T-cell (primary cell): ENCODE measurements around the gene OR2A2. TPM values are rescaled to one million over a fixed set of nuclear protein-coding genes. Genes with fewer than 3 reads are reported as not detected.

Source experiments
- ATAC-seq, 4 experiments: fragments of 200-7000 bp in 3 of 4; fragments of 150-1000 bp in 1 of 4; cut with Tn5 transposase; replicated peaks in 1 of 4; 1 replicate in 3 of 4; 2 replicates in 1 of 4; pipeline ENCODE4 v1.10.0; 2021; ENCODE audit warnings: moderate library complexity in 3 of 4, mild to moderate bottlenecking in 2 of 4, moderate number of reproducible peaks in 1 of 4
- CTCF ChIA-PET, 2 donors: fragments of 300-600 bp; sonication (Branson Sonifier 250); formaldehyde crosslinking; loops; one replicate each; lab custom pipeline; 2022; ENCODE audit warnings: antibody characterized with exemption in 2 of 2; lab: Charles Lee
- POLR2A ChIA-PET, 2 donors: fragments of 300-600 bp; sonication (Branson Sonifier 250); formaldehyde crosslinking; loops; one replicate each; lab custom pipeline; 2022; ENCODE audit warnings: antibody characterized with exemption in 2 of 2; lab: Charles Lee
- DNase-seq, 35 experiments: peaks; one replicate each; pipeline versions ENCODE4 v3.0.0 to v3.0.0-alpha.2; 2013 to 2023
- H3K27ac ChIP-seq: one replicate; pipeline ENCODE4 v1.5.1; 2013; ENCODE audit warnings: low read length
- H3K27me3 ChIP-seq, 2 experiments: replicated peaks in 1 of 2; 1 replicate in 1 of 2; 2 replicates in 1 of 2; pipeline versions ENCODE4 v1.6.1 to v1.7.0; 2013; ENCODE audit warnings: low read length in 1 of 2, mixed read lengths in 1 of 2; ENCODE audit not compliant: control insufficient read depth in 2 of 2, insufficient read depth in 2 of 2; ENCODE audit errors: extremely low read depth in 1 of 2
- H3K36me3 ChIP-seq, 2 donors: 1 replicate in 1 of 2; 2 replicates in 1 of 2; pipeline versions ENCODE4 v1.6.1 to v1.7.0; 2013; ENCODE audit warnings: low read length in 1 of 2; ENCODE audit not compliant: control insufficient read depth in 2 of 2, insufficient read depth in 1 of 2; ENCODE audit errors: extremely low read depth in 1 of 2
- H3K4me1 ChIP-seq, 2 experiments: 1 replicate in 1 of 2; 2 replicates in 1 of 2; pipeline versions ENCODE4 v1.6.1 to v1.7.0; 2013; ENCODE audit warnings: low read length in 2 of 2, mixed read lengths in 1 of 2; ENCODE audit not compliant: insufficient read depth in 2 of 2, control insufficient read depth in 1 of 2; ENCODE audit errors: extremely low read depth in 1 of 2
- H3K4me3 ChIP-seq, 2 donors: 1 replicate in 1 of 2; 2 replicates in 1 of 2; pipeline versions ENCODE4 v1.5.1 to v1.7.0; 2013; ENCODE audit warnings: mild to moderate bottlenecking in 2 of 2, low read length in 1 of 2, moderate library complexity in 1 of 2; ENCODE audit not compliant: control insufficient read depth in 1 of 2; ENCODE audit errors: extremely low read depth in 1 of 2
- H3K9me3 ChIP-seq: 2 replicates; pipeline ENCODE4 v1.7.0; 2013
- H3K27ac Mint-ChIP-seq, 2 donors: one replicate each; pipeline ENCODE4 v1.8.0; 2020 to 2021; ENCODE audit warnings: mild to moderate bottlenecking in 2 of 2, mixed read lengths in 2 of 2
- H3K27me3 Mint-ChIP-seq, 2 donors: one replicate each; pipeline ENCODE4 v1.8.0; 2021 to 2022; ENCODE audit warnings: mixed read lengths in 2 of 2
- H3K36me3 Mint-ChIP-seq: one replicate; pipeline ENCODE4 v1.8.0; 2021; ENCODE audit warnings: mixed read lengths
- H3K4me1 Mint-ChIP-seq, 3 donors: one replicate each; pipeline ENCODE4 v1.8.0; 2020 to 2022; ENCODE audit warnings: mixed read lengths in 3 of 3, mild to moderate bottlenecking in 1 of 3
- H3K4me3 Mint-ChIP-seq, 3 donors: one replicate each; pipeline ENCODE4 v1.8.0; 2020 to 2022; ENCODE audit warnings: mild to moderate bottlenecking in 3 of 3, mixed read lengths in 3 of 3, moderate library complexity in 3 of 3
- H3K9me3 Mint-ChIP-seq, 3 donors: one replicate each; pipeline ENCODE4 v1.8.0; 2020 to 2022; ENCODE audit warnings: mixed read lengths in 3 of 3
- WGBS: methylation state at CpG from one replicate; pipeline ENCODE4 v1.1.5; 2013; ENCODE audit warnings: missing lambda C conversion rate; ENCODE audit not compliant: insufficient coverage; 5-methylcytosine and 5-hydroxymethylcytosine counted together
- total RNA-seq, 35 experiments: library from RNA in 6 of 35; stranded (reverse) in 6 of 35; fragments of 120-200 nt in 1 of 35; gene quantifications; one replicate each; pipeline versions ENCODE4 v1.2.1 to v1.2.4 and lab custom pipeline; 2013 to 2026

The OR2A2 gene
- total RNA-seq, 5 donors from 2014 or later (not counting 1 experiment from before 2014, with no cell fraction given): not detected

DNA sequence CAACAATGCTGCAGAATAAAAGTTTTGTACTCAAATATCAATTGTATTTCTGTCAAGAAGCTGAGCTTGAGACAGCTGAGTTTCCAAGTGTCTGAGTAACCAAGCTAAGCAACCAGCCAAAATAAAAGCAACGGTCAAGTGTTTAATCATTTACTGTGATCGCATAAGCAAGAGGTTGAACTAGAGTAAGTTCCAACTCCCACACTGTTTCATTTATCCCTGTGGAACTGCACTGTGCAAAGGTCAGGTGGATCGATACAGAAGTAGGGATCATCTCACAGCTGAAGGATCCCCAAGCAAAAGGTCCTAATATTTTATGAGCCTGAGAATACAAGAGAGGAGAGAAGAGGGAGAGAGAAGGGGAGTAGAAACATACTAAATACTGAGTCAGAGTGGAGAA is 35.0 kb downstream of the OR2A2 start:
- POLR2A ChIA-PET: no interaction called here
- peaks cover 8% of the 10 kb centered on the region for H3K9me3 ChIP-seq
- DNase-seq: no peak
- no peaks in the 10 kb centered on the region for H3K36me3 ChIP-seq
- H3K4me1 ChIP-seq: no peaks in the 10 kb centered on the region
- H3K27me3 ChIP-seq: peaks cover 0 to 6% of the 10 kb centered on the region in 2 experiments
- peaks cover 4% of the 10 kb centered on the region for H3K36me3 Mint-ChIP-seq
- no peak overlapping the region for H3K4me3 Mint-ChIP-seq
- no peak overlapping the region for H3K4me3 ChIP-seq
- ATAC-seq: no peak
- WGBS: 100% methylated on average over 1 of the region's 3 CpGs
- H3K9me3 Mint-ChIP-seq: peaks cover 14 to 25% (median 24%) of the 10 kb centered on the region in 3 donors
- no peak overlapping the region for H3K27ac ChIP-seq
- no peak overlapping the region for H3K27ac Mint-ChIP-seq
- H3K4me1 Mint-ChIP-seq: no peaks in the 10 kb centered on the region
- H3K27me3 Mint-ChIP-seq: peaks cover 0 to 5% of the 10 kb centered on the region in 2 donors
- CTCF ChIA-PET: interaction anchor here in 1 of 2 donors (0.7 kb wide), 1 partner anchor 8 kb away, joined by 4 read pairs; no protein-coding TSS in a partner anchor

DNA sequence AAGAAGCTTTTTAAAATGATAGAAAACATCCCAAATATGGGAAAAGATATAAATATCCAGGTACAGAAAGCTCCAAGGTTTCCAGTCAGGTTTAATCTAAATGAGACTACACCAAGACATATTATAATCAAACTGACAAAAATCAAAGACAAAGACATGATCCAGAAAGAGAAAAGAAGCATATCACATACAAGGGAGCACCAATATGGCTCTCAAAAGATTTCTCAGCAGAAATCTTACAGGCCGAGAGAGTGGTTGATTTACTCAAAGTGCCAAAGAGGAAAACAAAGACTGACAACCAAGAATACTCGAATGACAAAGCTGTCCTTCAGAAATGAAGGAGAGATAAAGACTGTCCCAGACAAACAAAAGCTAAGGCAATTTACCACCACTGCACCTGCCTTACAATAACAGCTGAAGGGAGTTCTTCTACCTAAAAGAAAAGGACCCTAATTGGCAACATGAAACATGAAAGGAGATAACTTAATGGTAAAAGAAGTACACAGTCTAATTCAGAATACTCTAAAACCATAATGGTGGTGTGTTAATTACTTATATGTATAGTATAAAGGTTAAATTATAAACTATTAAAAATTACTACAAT is 38.9 kb downstream of the OR2A2 start:
- Histone ChIP-seq H3K9me3 (peaks cover 12% of the 10 kb centered on the region), H3K27me3 (peaks cover 0 to 6% of the 10 kb centered on the region in 2 experiments), H3K4me3 (no peak overlapping the region), H3K27ac (no peak overlapping the region), H3K4me1 (no peaks in the 10 kb centered on the region), H3K36me3 (no peaks in the 10 kb centered on the region)
- H3K36me3 Mint-ChIP-seq: peaks cover 6% of the 10 kb centered on the region
- no peaks in the 10 kb centered on the region for H3K4me1 Mint-ChIP-seq
- ATAC-seq (no peak), DNase-seq (no peak)
- ChIA-PET CTCF (interaction anchor here (0.6 to 1.0 kb wide), 2 partner anchors 20 to 28 kb away, joined by 3 read pairs; no protein-coding TSS in a partner anchor), POLR2A (no interaction called here)
- WGBS: 100% methylated on average over 1 of the region's 2 CpGs
- H3K27ac Mint-ChIP-seq: no peak overlapping the region
- H3K27me3 Mint-ChIP-seq: peaks cover 9 to 13% of the 10 kb centered on the region in 2 donors
- peaks cover 19 to 41% (median 38%) of the 10 kb centered on the region in 3 donors for H3K9me3 Mint-ChIP-seq
- no peak overlapping the region for H3K4me3 Mint-ChIP-seq

DNA sequence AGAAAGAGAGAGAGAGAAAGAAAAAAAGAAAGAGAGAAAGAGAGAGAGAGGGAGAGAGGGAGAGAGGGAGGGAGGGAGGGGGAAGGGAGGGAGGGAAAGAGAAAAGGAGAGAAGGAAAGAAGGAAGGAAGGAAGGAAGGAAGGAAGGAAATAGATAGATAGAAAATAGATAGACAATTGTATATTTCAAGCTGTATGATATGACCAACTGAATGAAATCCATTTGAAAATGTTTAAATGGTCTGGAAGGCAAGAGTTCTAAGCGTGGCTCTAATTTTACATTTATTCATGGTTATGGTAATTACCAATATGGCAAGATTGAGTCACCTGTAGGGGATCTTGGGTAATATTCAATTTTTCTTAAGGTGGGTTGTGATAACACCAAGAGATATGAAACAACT is 49.5 kb downstream of the OR2A2 start:
- Mint-ChIP-seq H3K27ac (no peak overlapping the region), H3K36me3 (no peaks in the 10 kb centered on the region), H3K27me3 (peaks cover 14 to 18% of the 10 kb centered on the region in 2 donors), H3K4me1 (no peaks in the 10 kb centered on the region), H3K4me3 (no peak overlapping the region), H3K9me3 (no peaks in the 10 kb centered on the region)
- no peak for DNase-seq
- no peak for ATAC-seq
- no peak overlapping the region for H3K27ac ChIP-seq
- no peaks in the 10 kb centered on the region for H3K9me3 ChIP-seq
- WGBS: no CpG with 5 or more reads among the region's 1 CpG
- no peaks in the 10 kb centered on the region for H3K4me1 ChIP-seq
- H3K27me3 ChIP-seq: no peaks in the 10 kb centered on the region
- H3K4me3 ChIP-seq: no peak overlapping the region
- CTCF ChIA-PET: no interaction called here
- POLR2A ChIA-PET: no interaction called here
- H3K36me3 ChIP-seq: no peaks in the 10 kb centered on the region

Other genes with a start within 250 kb of the OR2A2 start
- 10 to 100 TPM; 12.9 to 15.0 (median 13.5) TPM for gene TCAF1, start 207.4 kb upstream of the OR2A2 start, total RNA-seq
- not detected for gene OR2F2, start 174.3 kb upstream of the OR2A2 start, total RNA-seq
- not detected for gene OR2F1, start 154.7 kb upstream of the OR2A2 start, total RNA-seq
- gene OR6B1, start 109.3 kb upstream of the OR2A2 start, total RNA-seq: not detected
- gene OR2A5, start 60.6 kb upstream of the OR2A2 start, total RNA-seq: not detected
- gene OR2A25, start 39.8 kb upstream of the OR2A2 start, total RNA-seq: not detected
- gene OR2A12, start 23.3 kb upstream of the OR2A2 start, total RNA-seq: not detected
- not detected for gene OR2A14, start 13.6 kb downstream of the OR2A2 start, total RNA-seq
- gene CTAGE4, start 73.9 kb downstream of the OR2A2 start, total RNA-seq: 1 to 10 TPM in 3 of 5 donors, under 1 TPM in 2; 0.41 to 2.2 (median 1.0) TPM
- 1 to 10 TPM in 4 of 5 donors, under 1 TPM in 1; 0.98 to 2.5 (median 1.7) TPM for gene ARHGEF35, start 86.2 kb downstream of the OR2A2 start, total RNA-seq
- under 1 TPM in 2 of 5 donors, not detected in 3; 0.09 to 0.13 TPM for gene OR2A42, start 130.0 kb downstream of the OR2A2 start, total RNA-seq
- gene OR2A7, start 155.2 kb downstream of the OR2A2 start, total RNA-seq: 1 to 10 TPM; 1.5 to 5.6 (median 2.5) TPM
- gene CTAGE8, start 159.7 kb downstream of the OR2A2 start, total RNA-seq: 1 to 10 TPM in 1 of 5 donors, under 1 TPM in 1, not detected in 3; 0.66 to 1.2 TPM
- gene OR2A1, start 202.8 kb downstream of the OR2A2 start, total RNA-seq: not detected
- 1 to 10 TPM; 4.9 to 8.4 (median 5.9) TPM for gene ARHGEF5, start 245.8 kb downstream of the OR2A2 start, total RNA-seq